KMS-11 (cell line): ENCODE results near the gene SEC24A.
"Not testable (repeated sequence)": the region's sequence is repeated elsewhere in the genome, so short reads cannot be mapped to it uniquely, and the experiment has no call there.

Source experiments
- H2AFZ ChIP-seq: fragments of 200-600 bp; sonication (generic); 2 replicates; pipeline ENCODE4 v1.6.1; 2016; ENCODE audit warnings: antibody characterized with exemption, mixed run types, low read depth
- H3K27ac ChIP-seq: fragments of 200-600 bp; sonication (generic); 2 replicates; pipeline ENCODE4 v1.6.1; 2016; ENCODE audit warnings: mild to moderate bottlenecking, mixed run types
- H3K27me3 ChIP-seq: fragments of 200-600 bp; sonication (generic); 2 replicates; pipeline ENCODE4 v1.6.1; 2017; ENCODE audit warnings: mild to moderate bottlenecking, low read depth, mixed run types, moderate library complexity; ENCODE audit not compliant: insufficient read depth
- H3K36me3 ChIP-seq: fragments of 200-600 bp; sonication (generic); 2 replicates; pipeline ENCODE4 v1.6.1; 2017; ENCODE audit warnings: mild to moderate bottlenecking, mixed run types; ENCODE audit not compliant: insufficient read depth
- H3K4me1 ChIP-seq: fragments of 200-600 bp; sonication (generic); 2 replicates; pipeline ENCODE4 v1.6.1; 2016; ENCODE audit warnings: mild to moderate bottlenecking, low read depth, mixed run types; ENCODE audit not compliant: poor library complexity, severe bottlenecking
- H3K4me2 ChIP-seq: fragments of 200-600 bp; sonication (generic); 2 replicates; pipeline ENCODE4 v1.7.0; 2016; ENCODE audit warnings: mild to moderate bottlenecking, mixed run types
- H3K4me3 ChIP-seq: fragments of 200-600 bp; sonication (generic); IDR thresholded peaks from 2 replicates; pipeline ENCODE4 v1.6.1; 2017; ENCODE audit warnings: low read depth, low read length, mixed read lengths; ENCODE audit not compliant: insufficient read depth
- H3K79me2 ChIP-seq: fragments of 200-600 bp; sonication (generic); 2 replicates; pipeline ENCODE4 v1.6.1; 2016; ENCODE audit warnings: low read depth, mixed run types; ENCODE audit not compliant: insufficient read depth
- H3K9ac ChIP-seq: fragments of 200-600 bp; sonication (generic); 2 replicates; pipeline ENCODE4 v1.6.1; 2016; ENCODE audit warnings: mild to moderate bottlenecking, mixed run types
- H4K20me1 ChIP-seq: fragments of 200-600 bp; sonication (generic); 2 replicates; pipeline ENCODE4 v1.6.1; 2016; ENCODE audit warnings: mild to moderate bottlenecking, mixed run types; ENCODE audit not compliant: insufficient read depth
- CTCF ChIP-seq: fragments of 200-600 bp; sonication (generic); conservative IDR thresholded peaks from 2 replicates; pipeline ENCODE4 v1.6.1; 2017; ENCODE audit warnings: low read depth, mild to moderate bottlenecking, antibody characterized with exemption, low read length, moderate library complexity, mixed read lengths

SEC24A gene

GRCh38 chr5:134642931-134643530 is 5.6 kb upstream of the SEC24A start:
- peak overlapping the region; percentile 53 for H3K4me2 ChIP-seq
- H3K79me2 ChIP-seq, result 0 out of 2 replicates have a peak, but pooled peaks cover 4% of the 10 kb centered on the region
- H3K27ac ChIP-seq, result peak overlapping the region; percentile 46; the same call in 1 of the 2 replicates
- no peak overlapping the region; the same call in 1 of the 2 replicates for H3K9ac ChIP-seq
- H3K4me3 ChIP-seq, result no peak overlapping the region
- no peak for TF ChIP-seq CTCF
- H3K4me1 ChIP-seq, result peaks cover 42% of the 10 kb centered on the region
- no peaks in the 10 kb centered on the region for H4K20me1 ChIP-seq
- H3K27me3 ChIP-seq, result no peaks in the 10 kb centered on the region
- peak overlapping the region; percentile 35; the same call in 1 of the 2 replicates for H2AFZ ChIP-seq
- H3K36me3 ChIP-seq, result no peaks in the 10 kb centered on the region

GRCh38 chr5:134647750-134648424 is 698 bp upstream of the SEC24A start:
- peaks cover 45% of the 10 kb centered on the region for H3K79me2 ChIP-seq
- H3K4me1 ChIP-seq, result peaks cover 56% of the 10 kb centered on the region

GRCh38 chr5:134649163-134649835 is 714 bp downstream of the SEC24A start:
- Histone ChIP-seq H3K9ac (peak overlapping the region; percentile 97), H3K4me1 (peaks cover 42% of the 10 kb centered on the region), H3K79me2 (peaks cover 57% of the 10 kb centered on the region), H3K4me2 (peak overlapping the region; percentile 43), H3K27ac (peak overlapping the region; percentile 98), H3K27me3 (no peaks in the 10 kb centered on the region), H2AFZ (peak overlapping the region; percentile 76; the same call in 1 of the 2 replicates), H3K36me3 (no peaks in the 10 kb centered on the region), H3K4me3 (no peak overlapping the region), H4K20me1 (no peaks in the 10 kb centered on the region)
- no peak for TF ChIP-seq CTCF

More at GRCh38 chr5:134647750-134648424, 698 bp upstream of the SEC24A start:
- H3K4me3 ChIP-seq, result no peak overlapping the region
- H3K27ac ChIP-seq, result peak overlapping the region; percentile 98
- H4K20me1 ChIP-seq, result no peaks in the 10 kb centered on the region
- H3K9ac ChIP-seq, result peak overlapping the region; percentile 97
- H3K4me2 ChIP-seq, result peak overlapping the region; percentile 43
- H2AFZ ChIP-seq, result peak overlapping the region; percentile 76
- H3K36me3 ChIP-seq, result no peaks in the 10 kb centered on the region
- no peaks in the 10 kb centered on the region for H3K27me3 ChIP-seq
- no peak for TF ChIP-seq CTCF

GRCh38 chr5:134650660-134651059 is 2.1 kb downstream of the SEC24A start:
- H3K9ac ChIP-seq, H3K36me3 ChIP-seq, H3K27ac ChIP-seq, H3K4me3 ChIP-seq, H4K20me1 ChIP-seq, H3K27me3 ChIP-seq, H2AFZ ChIP-seq: not testable (repeated sequence)
- H3K4me2 ChIP-seq, result peak overlapping the region; percentile 43
- H3K4me1 ChIP-seq, result peaks cover 33% of the 10 kb centered on the region
- peaks cover 70% of the 10 kb centered on the region for H3K79me2 ChIP-seq
